ENCODE results near the gene NKAIN2.
"Not testable (repeated sequence)": the region's sequence is repeated elsewhere in the genome, so short reads cannot be mapped to it uniquely, and the experiment has no call there.

NKAIN2 gene

DNA sequence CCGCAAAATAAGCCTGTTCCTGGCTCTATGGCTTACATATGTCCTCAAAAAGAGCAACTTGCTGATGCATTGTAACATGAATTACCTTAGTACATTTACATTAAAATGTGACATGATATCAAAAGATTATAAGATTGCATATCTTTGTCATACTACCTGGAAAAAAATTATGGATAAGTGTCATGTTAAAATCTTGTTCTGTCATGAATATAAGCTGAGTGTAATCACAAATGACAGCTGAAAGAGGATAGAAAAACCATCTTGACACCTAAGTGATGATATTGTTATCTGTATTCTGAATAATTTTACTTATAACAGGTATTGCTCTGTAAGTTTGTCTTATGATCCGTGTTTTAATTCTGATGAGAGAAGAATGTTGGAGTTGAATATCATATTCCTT, 655.6 kb downstream of the NKAIN2 start:
- DNase-seq, result no peak

DNA sequence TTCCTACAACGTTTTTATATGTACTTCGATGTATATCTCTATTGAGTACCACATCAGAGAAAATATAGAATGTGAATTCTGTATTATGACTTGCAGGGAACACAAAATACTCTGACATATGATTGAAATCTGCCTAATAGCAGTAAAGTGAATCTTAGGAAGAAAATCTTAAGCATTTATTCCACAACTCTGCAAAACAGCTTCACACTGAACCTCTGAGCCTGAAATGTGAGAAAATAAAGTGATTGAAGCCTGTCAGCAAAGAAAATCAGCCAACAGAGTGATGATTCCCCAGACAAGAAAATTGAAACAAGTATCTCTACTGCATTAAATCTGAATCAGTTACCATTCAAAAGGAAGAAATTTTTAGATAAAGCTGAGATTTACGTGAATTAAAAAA, 659.1 kb downstream of the NKAIN2 start:
- no peak for DNase-seq

DNA sequence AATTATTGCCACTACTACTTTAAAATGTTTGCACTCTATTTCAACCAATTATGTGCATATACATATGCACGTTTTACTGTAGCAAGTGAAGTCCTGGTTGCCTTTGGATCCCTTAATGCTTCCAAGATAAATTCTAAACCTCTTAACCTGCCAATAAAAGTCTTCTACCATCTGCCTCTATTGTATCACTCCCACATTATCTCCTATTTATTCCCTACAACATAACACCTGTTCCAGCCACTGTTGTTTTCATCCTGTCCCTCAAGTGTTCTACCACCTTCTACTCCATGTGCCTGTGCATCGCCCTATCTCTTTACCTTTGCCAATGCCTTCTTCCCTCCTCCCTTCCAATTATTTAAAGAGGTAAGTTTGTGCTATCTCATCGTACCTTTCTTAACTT, 659.6 kb downstream of the NKAIN2 start:
- no peak for DNase-seq

DNA sequence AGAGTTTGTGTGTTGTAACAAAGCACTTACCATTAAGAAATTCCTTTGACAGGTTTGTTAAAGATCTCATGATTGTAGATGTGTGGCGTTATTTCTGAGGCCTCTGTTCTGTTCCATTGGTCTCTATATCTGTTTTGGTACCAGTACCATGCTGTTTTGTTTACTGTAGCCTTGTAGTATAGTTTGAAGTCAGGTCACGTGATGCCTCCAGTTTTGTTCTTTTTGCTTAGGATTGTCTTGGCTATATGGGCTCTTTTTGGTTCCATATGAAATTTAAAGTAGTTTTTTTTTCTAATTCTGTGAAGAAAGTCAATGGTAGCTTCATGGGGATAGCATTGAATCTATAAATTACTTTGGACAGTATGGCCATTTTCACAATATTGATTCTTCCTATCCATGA, 660.9 kb downstream of the NKAIN2 start:
- not testable (repeated sequence) for DNase-seq

DNA sequence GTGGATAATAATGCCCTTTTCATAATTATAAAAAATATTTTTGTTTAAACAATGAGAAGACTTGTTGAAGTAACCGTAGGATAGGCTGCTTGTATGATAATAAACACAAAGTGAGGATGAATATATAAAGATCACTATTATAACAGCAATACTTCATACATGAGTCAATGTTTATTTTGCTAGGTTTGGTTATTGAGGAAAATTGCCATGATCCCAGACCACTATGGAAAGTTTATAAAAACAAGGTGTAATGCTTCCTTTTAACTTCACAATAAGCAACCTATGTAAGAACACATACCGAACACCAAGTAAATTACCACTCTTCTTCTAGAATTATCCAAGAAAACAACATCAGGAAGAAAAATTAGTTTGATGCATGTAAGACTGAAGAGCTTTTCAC, 663.3 kb downstream of the NKAIN2 start:
- no peak for DNase-seq

DNA sequence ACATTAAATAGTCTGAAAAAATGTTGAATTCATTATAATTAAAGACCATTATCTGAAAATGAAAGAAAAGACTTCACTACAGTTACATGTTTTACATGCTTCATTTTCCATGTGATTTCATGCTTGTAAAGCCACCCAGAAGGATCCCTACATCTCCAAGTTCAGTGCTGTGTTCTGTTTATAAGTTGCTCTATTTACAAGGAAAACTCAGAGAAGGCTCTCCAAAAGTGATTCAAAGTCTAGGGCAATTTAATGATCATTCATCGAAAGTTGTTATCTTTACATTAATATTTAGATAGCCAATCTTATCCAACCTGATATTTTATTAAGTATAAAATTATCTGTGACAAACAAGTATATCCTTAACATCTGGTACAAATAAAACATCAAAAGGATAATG, 663.7 kb downstream of the NKAIN2 start:
- DNase-seq, result no peak

DNA sequence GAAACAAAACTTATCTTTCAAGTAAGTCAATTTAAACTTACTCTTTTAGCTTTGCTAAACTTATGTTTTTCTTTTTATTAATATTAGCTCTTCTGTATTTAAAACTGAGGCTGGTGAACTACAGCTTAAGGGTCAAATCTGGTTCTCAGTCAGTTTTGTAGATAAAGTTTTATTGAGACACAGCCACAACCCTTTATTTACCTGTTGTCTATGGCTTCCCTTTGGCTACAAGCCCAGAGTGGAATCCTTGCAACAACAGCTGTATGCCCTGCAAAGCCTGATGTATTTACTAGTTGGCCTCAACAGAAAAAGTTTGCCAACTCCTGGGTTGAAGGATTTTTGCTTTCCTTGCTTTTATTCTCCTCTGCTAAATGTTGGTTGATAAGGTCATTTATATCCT, 667.1 kb downstream of the NKAIN2 start:
- DNase-seq, result no peak

DNA sequence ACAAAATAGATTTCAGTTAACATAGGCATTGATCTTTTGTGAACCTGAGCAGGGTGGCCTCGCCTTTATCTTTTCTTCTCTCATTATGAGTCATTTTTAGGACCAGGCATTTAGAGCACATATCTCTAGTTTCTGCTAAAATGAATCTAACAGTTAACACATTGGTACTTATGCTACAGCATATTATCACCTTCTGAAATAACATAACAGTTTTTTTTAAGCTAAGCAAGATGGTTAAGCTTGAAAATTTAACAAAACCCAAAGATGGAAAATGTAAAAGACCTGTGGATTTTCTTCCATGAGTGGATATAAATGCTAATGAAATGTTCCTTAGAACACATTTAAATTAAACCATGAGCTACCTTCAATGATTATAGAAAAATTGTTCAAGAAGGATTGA, 671.5 kb downstream of the NKAIN2 start:
- no peak for DNase-seq

DNA sequence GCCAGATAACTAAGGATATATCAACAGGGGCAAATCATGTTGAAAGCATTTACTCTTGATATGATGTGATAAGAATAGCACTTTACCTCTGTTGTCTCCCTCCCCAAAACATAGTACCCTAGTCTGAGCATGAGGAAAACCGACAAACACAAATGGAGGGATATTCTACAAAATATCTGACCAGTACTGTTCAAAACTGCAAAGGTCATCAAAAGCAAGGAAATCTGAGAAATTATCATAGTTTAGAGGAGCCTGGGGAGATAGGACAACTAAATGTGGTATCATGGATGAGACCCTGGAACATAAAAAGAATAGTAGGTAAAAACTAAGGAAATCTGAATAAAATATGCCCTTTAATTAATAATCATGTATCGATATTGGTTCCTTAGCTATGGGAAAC, 675.2 kb downstream of the NKAIN2 start:
- no peak for DNase-seq

DNA sequence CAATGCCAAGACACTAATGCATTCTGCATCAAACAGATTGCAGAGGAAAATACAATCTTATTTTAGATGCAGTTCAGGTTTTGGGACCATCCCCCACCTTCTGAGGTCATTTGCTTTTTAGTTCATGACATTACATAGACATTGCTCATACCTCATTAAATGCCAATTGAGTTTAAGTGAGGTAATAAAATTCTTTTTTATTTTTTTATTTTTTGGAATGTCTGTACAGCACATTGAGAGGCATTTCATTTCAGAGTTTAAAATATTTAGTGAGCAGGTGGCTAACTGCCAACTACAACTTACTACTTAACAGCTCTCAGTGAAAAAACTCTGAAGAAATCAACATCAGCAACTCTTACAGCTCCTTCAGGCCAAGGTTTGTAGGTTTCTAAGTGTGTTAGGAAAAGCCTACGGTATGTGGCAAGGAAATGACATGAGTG, 676.3 kb downstream of the NKAIN2 start:
- DNase-seq, result no peak

DNA sequence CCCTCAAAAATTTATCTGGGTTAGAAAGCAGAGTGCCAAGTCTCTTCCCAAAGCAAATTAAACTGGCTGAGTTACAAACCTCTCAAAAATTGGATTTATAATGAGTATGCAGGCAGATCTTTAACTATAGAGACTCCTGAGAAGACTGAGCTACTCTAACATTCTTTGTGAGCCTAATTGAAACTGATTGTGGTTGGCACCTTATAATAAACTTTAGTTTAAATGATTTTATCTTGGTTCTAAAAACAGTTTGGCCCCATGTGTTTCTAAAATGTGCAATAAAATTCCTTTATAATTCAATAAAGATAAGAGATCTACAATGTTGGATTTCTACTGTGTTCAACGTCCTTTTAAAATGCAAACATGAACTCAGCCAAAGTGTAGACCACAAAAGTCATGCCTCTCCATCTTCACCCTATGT, 678.4 kb downstream of the NKAIN2 start:
- no peak for DNase-seq

DNA sequence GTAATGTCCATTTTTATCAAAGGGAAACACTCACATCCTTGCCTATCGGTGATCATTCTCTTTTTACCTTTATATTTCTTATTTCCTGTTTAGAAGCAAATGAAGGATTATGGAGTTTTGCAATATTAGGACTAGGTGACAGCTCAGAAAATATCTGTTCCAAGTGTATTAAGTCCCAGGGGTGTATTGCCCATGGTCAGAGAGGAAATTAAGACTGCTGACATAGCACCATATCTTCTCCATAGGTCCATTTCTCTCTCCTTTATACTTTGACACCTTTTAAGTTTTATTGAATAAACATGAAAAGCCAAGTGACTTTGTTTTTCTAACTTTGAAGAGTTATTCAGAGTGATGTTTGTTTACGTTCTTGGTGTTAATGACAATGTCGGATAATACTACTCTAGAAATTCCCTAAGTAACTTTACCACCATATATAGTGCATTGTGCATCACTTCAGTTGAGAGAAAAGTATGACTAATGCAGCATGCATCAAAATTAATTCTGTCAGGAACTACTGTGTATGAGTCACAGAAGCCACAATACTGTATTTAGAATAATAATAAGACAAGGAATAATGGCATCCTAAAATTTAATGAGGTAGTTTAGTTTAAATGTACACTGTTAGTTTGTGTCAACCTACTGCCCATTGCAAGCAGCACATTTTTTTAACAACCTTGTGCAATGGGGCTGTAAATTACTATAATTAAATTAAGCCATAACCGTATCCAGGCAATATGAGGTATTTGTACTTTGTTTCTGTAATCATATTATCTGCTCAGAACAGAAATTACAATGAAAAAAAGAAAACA, 684.2 kb downstream of the NKAIN2 start:
- no peak for DNase-seq

DNA sequence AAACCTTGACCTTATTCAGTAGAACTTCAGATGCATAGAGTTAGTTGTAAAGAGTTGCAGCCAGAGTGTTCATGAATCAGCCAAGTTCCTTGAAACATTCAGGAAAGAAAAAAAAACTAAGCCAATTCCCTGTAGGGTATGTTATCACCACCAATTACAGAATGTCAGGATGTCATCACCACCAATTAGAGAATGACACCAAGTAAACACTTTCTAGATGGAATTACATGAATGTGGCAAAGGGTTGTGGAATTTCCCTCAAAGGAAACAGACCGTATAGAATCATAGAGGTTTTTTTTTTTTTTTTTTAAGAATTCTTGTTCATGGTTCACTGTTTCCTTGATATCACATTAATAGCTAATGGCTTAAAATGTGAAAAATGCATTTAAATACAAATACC, 686.5 kb downstream of the NKAIN2 start:
- no peak for DNase-seq

DNA sequence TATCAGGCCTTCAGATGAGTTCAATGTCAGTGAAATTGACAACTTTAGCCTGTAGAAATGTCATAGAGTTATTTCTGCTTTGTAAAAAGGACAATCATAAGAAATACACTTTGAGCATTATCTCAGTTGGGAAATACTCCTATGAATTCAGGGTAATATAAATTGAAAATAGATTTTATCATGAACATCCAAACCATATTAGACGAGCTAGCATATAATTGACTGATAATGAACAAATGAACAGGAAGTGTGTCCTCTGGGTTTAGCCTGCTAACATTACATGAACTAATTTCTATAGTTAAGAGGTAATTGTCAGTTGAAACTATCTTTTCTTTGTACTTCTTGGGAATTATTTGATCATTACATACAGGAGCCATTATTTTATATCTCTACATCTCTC, 689.6 kb downstream of the NKAIN2 start:
- DNase-seq, result no peak

DNA sequence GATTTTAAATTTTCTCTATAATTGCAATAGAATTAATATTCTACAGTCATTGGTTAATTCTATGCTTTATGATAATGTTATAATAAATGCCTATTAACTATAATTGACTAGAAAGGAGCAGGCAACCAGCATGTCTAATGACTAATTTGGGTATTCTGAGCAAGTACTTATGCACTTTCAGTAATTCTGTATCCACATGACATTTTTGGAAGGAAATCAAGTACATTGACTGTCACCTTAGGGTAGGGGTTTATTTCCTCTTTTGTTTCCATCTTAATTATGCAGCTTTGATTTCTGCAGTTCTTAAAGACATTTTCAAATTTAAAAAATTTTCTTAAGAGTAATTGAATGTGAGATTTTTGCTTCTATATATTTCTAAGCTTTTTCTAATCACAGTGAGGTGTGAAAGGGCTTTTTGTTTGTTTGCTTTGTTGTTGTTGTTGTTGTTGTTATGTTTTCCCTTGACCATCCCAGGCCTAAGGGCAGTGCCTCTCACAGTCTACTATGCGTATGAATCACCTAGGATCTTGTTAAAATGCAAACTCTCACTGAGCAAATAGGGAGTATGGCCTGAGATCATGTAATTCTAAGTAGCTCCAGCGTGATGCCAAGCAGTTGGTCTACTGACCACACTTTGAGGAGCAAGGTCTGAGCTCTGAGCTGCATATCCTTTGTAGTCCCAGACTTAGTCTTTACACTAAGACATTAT, 691.4 kb downstream of the NKAIN2 start:
- no peak for DNase-seq

DNA sequence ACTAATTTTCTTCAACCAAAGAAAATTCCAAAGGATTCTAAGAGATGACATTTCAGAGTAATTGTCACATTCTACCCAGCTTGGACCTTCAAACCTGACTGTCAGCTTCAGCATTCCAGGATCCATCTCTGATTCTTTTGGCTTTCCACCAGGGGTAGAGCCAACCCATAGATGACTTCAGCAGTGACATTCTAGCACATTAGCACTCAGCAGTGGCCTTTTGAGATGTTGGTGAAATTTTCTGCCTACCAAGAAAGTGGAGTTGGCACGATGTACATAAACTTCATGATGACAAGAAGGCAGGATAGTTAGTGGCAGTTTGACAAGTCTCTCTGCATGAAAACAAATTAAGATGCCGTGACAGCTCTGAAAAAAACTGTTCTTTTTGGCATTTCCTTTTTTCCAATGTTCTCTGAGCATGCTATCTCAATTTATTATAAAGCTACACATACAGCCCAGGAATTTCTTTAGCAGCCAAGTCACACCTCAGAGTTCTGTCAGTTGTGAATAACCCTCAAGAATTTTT, 692.1 kb downstream of the NKAIN2 start:
- no peak for DNase-seq

DNA sequence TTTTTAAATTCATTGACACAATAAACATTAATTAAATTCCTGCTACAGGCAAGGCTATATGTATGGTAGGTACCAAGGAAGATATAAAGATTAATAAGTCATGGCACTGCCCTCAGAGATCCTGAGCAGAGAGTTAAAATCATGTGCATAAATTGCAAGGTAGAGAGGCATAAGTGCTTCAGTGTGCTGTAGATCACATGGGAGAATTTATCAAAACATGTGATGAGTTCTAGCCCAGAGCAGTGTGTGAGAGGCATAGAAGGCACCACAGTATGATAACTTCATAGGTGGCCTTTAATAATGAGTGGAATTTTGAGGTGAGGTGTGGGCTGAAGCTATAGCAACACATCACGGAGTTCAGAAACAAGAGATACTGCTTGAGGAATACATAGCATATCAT, 692.7 kb downstream of the NKAIN2 start:
- DNase-seq, result no peak

DNA sequence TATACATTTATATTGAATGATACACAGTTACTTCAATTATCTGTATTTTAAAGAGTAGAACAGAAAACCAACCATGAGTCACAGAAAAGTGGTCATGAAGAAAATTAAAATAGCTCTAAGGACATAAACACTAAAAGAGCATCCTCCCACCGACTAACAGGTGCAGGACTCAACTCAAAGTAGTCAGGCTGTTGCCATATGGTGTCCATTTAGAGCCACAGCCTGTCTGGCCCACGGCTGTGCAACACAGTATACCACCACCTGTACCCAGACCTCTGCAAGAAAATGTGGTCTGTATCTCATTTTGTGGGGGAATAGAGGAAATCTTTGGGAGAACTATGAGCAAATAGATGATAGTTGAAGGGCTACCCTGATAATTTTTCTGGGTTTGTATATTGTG, 708.8 kb downstream of the NKAIN2 start:
- DNase-seq, result no peak

DNA sequence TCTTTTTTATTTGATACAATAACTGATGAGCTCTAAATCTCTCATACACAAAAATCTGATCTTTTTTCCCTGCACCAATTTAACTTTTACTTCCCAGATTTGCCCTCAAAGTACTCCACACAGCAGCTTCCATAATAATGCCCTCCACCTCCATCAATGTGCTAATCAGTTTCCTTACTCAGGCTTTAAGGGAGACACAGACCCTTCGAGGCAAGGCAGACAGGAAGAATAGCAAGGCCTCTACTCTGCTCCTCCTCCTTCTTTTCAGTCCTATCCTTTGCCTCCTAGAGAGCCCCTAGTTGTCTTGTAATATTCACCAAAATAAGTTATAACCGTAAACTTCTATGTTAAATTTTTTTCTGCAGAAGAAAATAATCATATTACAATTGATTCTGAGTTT, 713.7 kb downstream of the NKAIN2 start:
- DNase-seq, result no peak

DNA sequence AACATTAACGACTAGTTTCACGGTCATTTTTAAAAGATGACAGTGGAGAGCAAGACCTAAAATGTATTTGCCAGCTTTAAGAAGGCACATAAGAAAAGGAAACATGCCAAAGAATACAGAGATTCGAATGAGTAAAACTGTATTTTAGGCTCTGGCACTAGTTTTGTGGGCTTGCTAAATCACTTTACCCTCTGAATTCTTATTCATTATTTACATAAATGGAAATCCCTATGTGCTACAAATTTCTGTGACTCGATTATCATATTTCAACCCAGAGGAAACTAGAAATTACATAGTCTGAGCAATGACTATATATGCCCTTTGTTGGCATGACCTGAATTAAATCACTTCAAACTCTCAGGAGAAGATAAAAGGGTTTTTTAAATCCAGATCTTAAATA, 716.8 kb downstream of the NKAIN2 start:
- DNase-seq, result no peak

DNA sequence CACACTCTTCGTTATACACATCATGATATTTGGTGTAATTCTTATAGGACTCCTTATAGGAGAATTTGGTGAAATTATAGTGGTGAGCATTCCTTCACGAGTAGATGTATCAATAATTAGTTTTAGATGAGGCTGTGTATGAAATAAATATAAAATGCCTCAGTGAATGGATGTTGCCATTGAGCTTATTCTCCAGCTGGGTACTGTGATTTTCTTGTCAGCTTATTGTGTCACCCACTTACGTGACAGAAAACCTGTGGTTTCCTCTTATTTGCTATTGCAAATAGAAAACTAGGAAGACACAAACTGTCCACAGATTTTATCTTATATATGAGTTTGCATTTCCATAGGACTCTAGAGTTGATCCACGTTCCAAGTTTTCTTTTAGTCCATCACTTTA, 718.7 kb downstream of the NKAIN2 start:
- DNase-seq, result no peak

DNA sequence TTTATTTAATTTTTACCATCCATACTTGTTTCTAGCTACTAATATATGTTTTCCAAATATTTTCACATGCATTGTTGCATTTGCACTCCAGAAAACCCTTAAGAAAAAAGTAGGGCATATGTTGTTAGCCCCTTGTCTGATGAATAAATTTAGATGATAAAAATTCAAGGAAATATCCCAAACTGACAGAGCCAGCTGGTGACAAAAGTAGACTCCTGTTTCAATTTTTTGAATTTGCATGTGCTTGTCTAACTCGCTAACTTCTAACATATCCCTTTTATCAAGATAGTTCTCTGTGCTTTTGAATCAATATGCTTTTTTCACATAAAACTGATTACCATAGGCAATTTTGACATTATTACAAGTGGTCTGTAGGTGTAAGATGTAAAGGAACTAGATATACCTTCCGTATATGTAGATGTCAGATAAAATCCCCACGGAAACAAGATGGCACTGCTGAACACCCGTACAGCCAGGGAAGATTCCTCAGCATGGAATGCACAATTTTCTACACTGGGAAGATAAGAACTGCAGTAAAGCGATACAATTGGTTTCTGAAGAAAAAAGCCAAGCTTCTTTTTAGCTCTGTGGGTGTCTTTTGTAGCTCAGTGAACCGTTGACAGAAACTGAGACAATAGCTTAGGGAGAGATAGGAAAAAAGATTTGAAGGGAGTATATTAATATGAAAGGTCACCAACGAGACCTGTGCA, 721.0 kb downstream of the NKAIN2 start:
- no peak for DNase-seq

DNA sequence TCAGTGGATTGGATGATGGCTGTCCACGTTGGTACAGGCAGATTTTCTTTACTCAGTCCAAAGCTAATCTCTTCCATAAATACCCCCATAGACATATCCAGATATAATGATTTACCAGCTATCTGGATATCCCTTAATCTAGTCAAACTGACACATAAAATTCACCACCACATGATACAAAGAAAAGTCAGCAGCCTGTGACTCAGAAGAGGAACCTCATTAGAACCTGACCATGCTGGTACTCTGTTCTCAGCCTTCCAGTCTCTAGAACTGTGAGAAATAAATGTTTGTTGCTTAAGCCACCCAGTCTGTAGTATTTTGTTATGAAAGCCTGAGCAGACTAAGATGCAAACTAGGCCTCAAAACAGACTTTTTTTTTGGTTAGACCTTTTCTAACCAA, 727.3 kb downstream of the NKAIN2 start:
- DNase-seq, result no peak

DNA sequence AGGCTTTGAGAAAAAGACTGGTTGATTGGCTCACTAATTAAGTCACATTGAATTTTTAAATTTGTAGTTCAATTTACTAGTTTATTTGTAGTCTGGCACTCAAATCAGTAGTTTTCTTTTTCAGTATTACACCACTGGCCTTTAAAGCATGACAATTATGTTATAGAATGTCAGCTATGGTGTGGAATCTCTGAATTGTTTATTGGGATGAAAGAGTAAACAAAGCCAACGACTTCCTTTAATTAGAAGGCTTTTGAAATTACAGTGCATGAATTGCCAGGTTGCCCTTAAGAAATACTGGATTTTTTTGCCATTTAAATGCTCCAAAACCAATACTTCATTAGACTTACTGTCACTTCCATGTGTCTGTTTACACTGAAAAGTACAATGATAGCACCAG, 731.6 kb downstream of the NKAIN2 start:
- no peak for DNase-seq

Data from Kasumi-1 (cell line).